ENCODE data around the gene CLASRP.

Gene CLASRP

GRCh38 chr19:45063851-45064801 is 25.3 kb downstream of the CLASRP start:
- DNase-seq = no peak

GRCh38 chr19:45066921-45067661 is 28.2 kb downstream of the CLASRP start:
- no peak for DNase-seq

GRCh38 chr19:45068041-45068440 is 29.2 kb downstream of the CLASRP start:
- DNase-seq = no peak

GRCh38 chr19:45069056-45069455 is 30.2 kb downstream of the CLASRP start:
- no peak for DNase-seq

GRCh38 chr19:45070214-45070613 is 31.4 kb downstream of the CLASRP start:
- DNase-seq = no peak

GRCh38 chr19:45070861-45071544 is 32.2 kb downstream of the CLASRP start:
- DNase-seq = no peak

GRCh38 chr19:45071545-45071938 is 32.7 kb downstream of the CLASRP start:
- DNase-seq = no peak

GRCh38 chr19:45071969-45072790 is 33.3 kb downstream of the CLASRP start:
- DNase-seq = no peak

GRCh38 chr19:45074744-45075300 is 36.0 kb downstream of the CLASRP start:
- DNase-seq = no peak

GRCh38 chr19:45075301-45076028 is 36.6 kb downstream of the CLASRP start:
- DNase-seq = no peak

GRCh38 chr19:45076029-45076850 is 37.4 kb downstream of the CLASRP start, which contains the start of gene ZNF296:
TSS of gene ZNF296 (minus strand) at chr19:45076478. CDS start at chr19:45076373, 105 bp downstream.
- no peak for DNase-seq

- no peak for DNase-seq
These were observed 38.2 kb downstream of the CLASRP start for GRCh38 chr19:45076851-45077730.

GRCh38 chr19:45078390-45079062 is 39.7 kb downstream of the CLASRP start:
- DNase-seq = no peak

- DNase-seq = no peak
These were observed 40.4 kb downstream of the CLASRP start, which contains the start of gene GEMIN7 for GRCh38 chr19:45079063-45079910. TSS of gene GEMIN7 (plus strand) at chr19:45079260. CDS start at chr19:45090115, 10,855 bp downstream.

- no peak for DNase-seq
These were observed 41.1 kb downstream of the CLASRP start for GRCh38 chr19:45079911-45080370.

GRCh38 chr19:45082170-45082569 is 43.3 kb downstream of the CLASRP start:
- no peak for DNase-seq

GRCh38 chr19:45086480-45086879 is 47.6 kb downstream of the CLASRP start:
- no peak for DNase-seq

Data from NCI-H1436 treated with DMSO at 0.1 percent for 48 hours (cell line).